Esophagus muscularis mucosa (tissue), 4 donors: ENCODE data around the gene PEA15. TPM values are rescaled to one million over a fixed set of nuclear protein-coding genes. Genes with fewer than 3 reads are reported as not detected.

Source experiments
- DNase-seq: peaks from one replicate; pipeline ENCODE4 v3.0.0-alpha.2; 2017; ENCODE audit errors: extremely low spot score
- H3K27ac ChIP-seq, 4 donors: fragments of 200-600 bp; sonication (generic); replicated peaks in 1 of 4; 1 replicate in 3 of 4; 2 replicates in 1 of 4; pipeline ENCODE4 v1.5.1; 2016 to 2019; ENCODE audit warnings: mild to moderate bottlenecking in 1 of 4
- H3K27me3 ChIP-seq, 4 donors: fragments of 200-600 bp; sonication (generic); one replicate each; pipeline versions ENCODE4 v1.5.1 to v1.6.0; 2016 to 2019
- H3K36me3 ChIP-seq, 4 donors: fragments of 200-600 bp; sonication (generic); one replicate each; pipeline ENCODE4 v1.5.1; 2016 to 2019
- H3K4me1 ChIP-seq, 4 donors: fragments of 200-600 bp; sonication (generic); one replicate each; pipeline ENCODE4 v1.5.1; 2016 to 2019
- H3K4me3 ChIP-seq, 4 donors: fragments of 200-600 bp; sonication (generic); 1 replicate in 2 of 4; 2 replicates in 2 of 4; pipeline ENCODE4 v1.5.1; 2016 to 2019; ENCODE audit warnings: mild to moderate bottlenecking in 4 of 4, moderate library complexity in 1 of 4
- H3K9me3 ChIP-seq, 4 donors: fragments of 200-600 bp; sonication (generic); 1 replicate in 3 of 4; 2 replicates in 1 of 4; pipeline ENCODE4 v1.5.1; 2016 to 2019
- EP300 ChIP-seq: sonication (generic); formaldehyde crosslinking; IDR thresholded peaks from one replicate; pipeline ENCODE4 v1.6.1; 2017; ENCODE audit warnings: antibody characterized with exemption
- POLR2A ChIP-seq: fragments of 450-650 bp; IDR thresholded peaks from one replicate; pipeline ENCODE4 v1.6.1; 2017; ENCODE audit warnings: antibody characterized with exemption, moderate library complexity, mild to moderate bottlenecking, low read depth
- POLR2AphosphoS5 ChIP-seq, 2 donors: sonication (generic); formaldehyde crosslinking; IDR thresholded peaks; one replicate each; pipeline ENCODE4 v1.6.1; 2017; ENCODE audit warnings: antibody characterized with exemption in 2 of 2
- WGBS: methylation state at CpG from one replicate; pipeline ENCODE4 v1.1.5; 2018; 5-methylcytosine and 5-hydroxymethylcytosine counted together
- intact Hi-C: fragments of 100-400 bp; cut with DNase I; formaldehyde crosslinking; loops from one replicate; pipeline ENCODE4 v1.15.1; 2023
- total RNA-seq, 4 donors: library from RNA; depleted of rRNA; stranded (reverse); fragments of >200 nt; gene quantifications; one replicate each; pipeline versions ENCODE4 v1.1.0 to v1.2.1, GENCODE V29; 2016
- TF ChIP-seq, protein P1 (sequence below), 3 experiments: fragments of 200-600 bp in 2 of 3; fragments of 450-650 bp in 1 of 3; sonication (generic) in 2 of 3; IDR thresholded peaks; one replicate each; pipeline ENCODE4 v1.5.1; 2017 to 2019; ENCODE audit warnings: antibody characterized with exemption in 3 of 3, mild to moderate bottlenecking in 2 of 3, moderate library complexity in 1 of 3

The PEA15 gene
- total RNA-seq, 4 donors from 2014 or later = 161 to 286 (median 239) TPM

DNA sequence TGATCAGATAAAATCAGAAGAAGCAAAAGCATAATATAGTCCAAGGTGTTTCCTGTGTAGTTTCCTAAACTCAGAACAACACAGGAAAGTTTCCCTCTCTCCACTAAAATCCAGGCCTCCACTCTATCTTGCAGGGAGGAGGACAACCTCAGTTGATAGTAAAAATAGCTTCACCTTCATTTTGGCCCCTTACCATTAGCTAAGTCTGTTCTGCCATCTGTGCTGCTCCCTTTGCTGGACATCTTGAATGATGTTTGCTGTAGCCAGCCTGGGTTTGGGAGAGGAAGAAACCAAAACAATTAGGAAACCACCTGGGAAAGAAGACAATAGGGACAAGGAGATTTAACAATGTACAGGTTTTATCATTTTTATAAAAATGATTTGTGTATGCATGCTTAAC lies 38.6 kb downstream of the PEA15 start:
- peaks cover 29 to 52% (median 44%) of the 10 kb centered on the region in 4 donors for H3K4me1 ChIP-seq
- H3K9me3 ChIP-seq = no peaks in the 10 kb centered on the region
- intact Hi-C loops = no loop called here
- no peak overlapping the region for H3K27ac ChIP-seq
- peaks cover 8 to 51% (median 31%) of the 10 kb centered on the region in 4 donors for H3K36me3 ChIP-seq
- no peak for TF ChIP-seq POLR2A
- DNase-seq = no peak
- H3K4me3 ChIP-seq = no peak overlapping the region
- no peaks in the 10 kb centered on the region for H3K27me3 ChIP-seq

DNA sequence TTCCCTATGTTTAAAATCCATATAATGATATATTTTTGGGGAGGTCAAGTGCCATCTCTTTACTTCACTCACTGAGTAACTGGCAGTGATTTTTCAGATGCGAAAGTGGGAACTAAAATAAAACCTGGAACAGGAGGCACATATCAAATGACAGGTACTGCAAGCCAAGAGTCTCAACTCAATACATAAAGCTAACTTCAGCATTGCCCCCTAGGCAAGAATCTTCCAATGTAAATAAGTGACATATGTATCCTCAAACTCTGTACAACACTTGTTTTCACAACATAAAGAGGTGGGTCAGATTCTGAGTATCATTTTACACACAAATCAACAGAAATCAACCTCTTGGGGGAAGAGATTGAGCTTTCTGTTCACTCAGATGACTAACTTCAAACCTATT lies 39.0 kb downstream of the PEA15 start:
- Histone ChIP-seq H3K27me3 (no peaks in the 10 kb centered on the region), H3K4me3 (no peak overlapping the region), H3K27ac (no peak overlapping the region), H3K4me1 (peaks cover 29 to 52% (median 46%) of the 10 kb centered on the region in 4 donors), H3K36me3 (peaks cover 8 to 47% (median 27%) of the 10 kb centered on the region in 4 donors), H3K9me3 (no peaks in the 10 kb centered on the region)
- intact Hi-C loops = no loop called here
- no peak for DNase-seq
- 50% methylated on average over 1 of the region's 1 CpG for WGBS
- TF ChIP-seq POLR2AphosphoS5 (IDR thresholded peaks at IDR 0.05) = no peak
- TF ChIP-seq, protein P1, sequence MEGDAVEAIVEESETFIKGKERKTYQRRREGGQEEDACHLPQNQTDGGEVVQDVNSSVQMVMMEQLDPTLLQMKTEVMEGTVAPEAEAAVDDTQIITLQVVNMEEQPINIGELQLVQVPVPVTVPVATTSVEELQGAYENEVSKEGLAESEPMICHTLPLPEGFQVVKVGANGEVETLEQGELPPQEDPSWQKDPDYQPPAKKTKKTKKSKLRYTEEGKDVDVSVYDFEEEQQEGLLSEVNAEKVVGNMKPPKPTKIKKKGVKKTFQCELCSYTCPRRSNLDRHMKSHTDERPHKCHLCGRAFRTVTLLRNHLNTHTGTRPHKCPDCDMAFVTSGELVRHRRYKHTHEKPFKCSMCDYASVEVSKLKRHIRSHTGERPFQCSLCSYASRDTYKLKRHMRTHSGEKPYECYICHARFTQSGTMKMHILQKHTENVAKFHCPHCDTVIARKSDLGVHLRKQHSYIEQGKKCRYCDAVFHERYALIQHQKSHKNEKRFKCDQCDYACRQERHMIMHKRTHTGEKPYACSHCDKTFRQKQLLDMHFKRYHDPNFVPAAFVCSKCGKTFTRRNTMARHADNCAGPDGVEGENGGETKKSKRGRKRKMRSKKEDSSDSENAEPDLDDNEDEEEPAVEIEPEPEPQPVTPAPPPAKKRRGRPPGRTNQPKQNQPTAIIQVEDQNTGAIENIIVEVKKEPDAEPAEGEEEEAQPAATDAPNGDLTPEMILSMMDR (IDR thresholded peaks at IDR 0.05) = no peak
- TF ChIP-seq EP300 = no peak
- no peak for TF ChIP-seq POLR2A

DNA sequence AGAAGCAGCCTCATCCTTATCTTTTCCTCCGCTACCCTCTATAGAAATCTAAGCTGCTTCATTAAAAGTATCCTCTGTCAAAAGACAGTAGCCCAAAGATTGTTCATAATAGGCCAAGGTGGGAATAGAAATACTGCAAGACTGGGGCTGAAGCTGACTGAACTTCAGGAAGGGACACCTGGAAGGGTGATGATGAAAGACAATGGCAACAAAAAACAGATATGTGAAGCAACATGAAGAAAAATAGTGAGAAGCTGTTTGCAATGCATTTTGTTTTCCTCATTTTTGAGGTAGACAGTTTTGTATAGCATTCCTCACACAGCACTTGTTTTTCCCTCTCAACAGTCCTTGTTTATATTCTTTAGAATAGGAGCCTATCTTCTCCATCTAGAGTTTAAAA lies 40.2 kb downstream of the PEA15 start:
- Histone ChIP-seq H3K4me3 (no peak overlapping the region), H3K36me3 (peaks cover 0 to 35% (median 16%) of the 10 kb centered on the region in 4 donors), H3K27ac (no peak overlapping the region), H3K27me3 (no peaks in the 10 kb centered on the region), H3K4me1 (peaks cover 29 to 61% (median 54%) of the 10 kb centered on the region in 4 donors), H3K9me3 (no peaks in the 10 kb centered on the region)
- 93% methylated on average over 1 of the region's 1 CpG for whole genome bisulfite sequencing
- no peak for TF ChIP-seq POLR2AphosphoS5 (IDR thresholded peaks at IDR 0.05)
- no peak for TF ChIP-seq POLR2A
- no peak for TF ChIP-seq EP300
- TF ChIP-seq, protein P1 (IDR thresholded peaks at IDR 0.05) = no peak
- DNase-seq = no peak
- intact Hi-C loops = loop anchor here (5.0 kb wide), 1 partner anchor 38 kb away; the partner anchor contains the start of gene PEA15

DNA sequence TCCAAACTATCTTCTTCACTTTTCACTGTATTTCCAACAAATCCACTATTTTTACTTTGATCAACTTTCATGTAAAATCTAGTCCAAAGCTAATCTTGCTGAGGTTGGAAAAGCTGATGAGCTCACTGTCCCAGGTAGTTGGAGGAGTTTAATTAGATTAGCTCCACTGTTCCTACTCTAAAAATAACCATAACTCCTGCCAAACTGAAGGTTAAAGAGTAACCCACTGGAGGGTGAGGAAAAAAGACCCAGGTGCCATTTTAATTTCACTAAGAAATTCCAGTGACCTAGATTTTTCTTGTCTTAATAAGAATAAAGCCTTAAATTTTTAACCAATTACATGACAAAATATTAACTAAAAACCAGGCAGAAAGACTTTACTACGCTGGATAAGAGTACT lies 41.9 kb downstream of the PEA15 start:
- Histone ChIP-seq H3K27me3 (no peaks in the 10 kb centered on the region), H3K27ac (no peak overlapping the region), H3K9me3 (no peaks in the 10 kb centered on the region), H3K36me3 (peaks cover 0 to 19% (median 10%) of the 10 kb centered on the region in 4 donors), H3K4me1 (peaks cover 40 to 78% (median 69%) of the 10 kb centered on the region in 4 donors), H3K4me3 (no peak overlapping the region)
- TF ChIP-seq POLR2AphosphoS5 (IDR thresholded peaks at IDR 0.05) (no peak), EP300 (no peak), POLR2A (no peak)
- TF ChIP-seq, protein P1 (IDR thresholded peaks at IDR 0.05) = no peak
- intact Hi-C loops = loop anchor here (5.0 kb wide), 1 partner anchor 40 kb away; the partner anchor contains the start of gene PEA15
- no peak for DNase-seq
- WGBS = 96% methylated on average over 1 of the region's 1 CpG

DNA sequence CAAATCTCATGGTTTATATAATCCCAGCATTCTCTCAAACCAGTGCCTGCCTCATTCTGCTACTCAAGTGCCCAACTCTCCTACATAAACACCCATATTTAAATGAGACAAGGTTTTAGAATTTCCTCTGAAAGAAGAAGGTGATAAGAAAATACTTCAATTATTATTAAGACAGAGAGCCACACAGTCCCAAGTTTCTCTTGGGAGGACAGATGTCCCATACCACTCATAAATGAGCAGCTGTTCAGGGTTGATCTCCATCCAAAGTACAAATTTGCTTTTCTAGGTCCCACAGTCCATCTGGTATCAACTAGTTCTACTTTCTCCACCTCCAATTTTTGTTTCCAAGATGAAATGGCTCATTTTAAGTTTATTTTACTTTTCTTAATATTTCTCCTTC lies 45.8 kb downstream of the PEA15 start:
- Histone ChIP-seq H3K36me3 (peaks cover 0 to 17% (median 2%) of the 10 kb centered on the region in 4 donors), H3K27ac (peak overlapping the region in 3 of 4 donors; percentile 39 to 57 (median 40)), H3K27me3 (no peaks in the 10 kb centered on the region), H3K4me3 (no peak overlapping the region), H3K9me3 (no peaks in the 10 kb centered on the region), H3K4me1 (peaks cover 29 to 59% (median 51%) of the 10 kb centered on the region in 4 donors)
- TF ChIP-seq POLR2A (no peak), POLR2AphosphoS5 (IDR thresholded peaks at IDR 0.05) (no peak), EP300 (no peak)
- TF ChIP-seq, protein P1 (IDR thresholded peaks at IDR 0.05) = no peak
- intact Hi-C loops = loop anchor here (5.0 kb wide), 2 partner anchors 34 to 36 kb away; partner anchors contain the start of gene PEX19
- DNase-seq = no peak
